22Rv1 (cell line): Measurements from ENCODE around the gene CHST13.

Experiments used
- ZFX ChIP-seq: fragments of 450-650 bp; IDR thresholded peaks from 2 replicates; pipeline ENCODE4 v1.6.1; 2017; ENCODE audit warnings: antibody characterized with exemption, borderline replicate concordance
- TF ChIP-seq, protein P1 (sequence below): fragments of 450-650 bp; IDR thresholded peaks from 2 replicates; pipeline ENCODE4 v1.5.1; 2017; ENCODE audit warnings: mild to moderate bottlenecking

DNA sequence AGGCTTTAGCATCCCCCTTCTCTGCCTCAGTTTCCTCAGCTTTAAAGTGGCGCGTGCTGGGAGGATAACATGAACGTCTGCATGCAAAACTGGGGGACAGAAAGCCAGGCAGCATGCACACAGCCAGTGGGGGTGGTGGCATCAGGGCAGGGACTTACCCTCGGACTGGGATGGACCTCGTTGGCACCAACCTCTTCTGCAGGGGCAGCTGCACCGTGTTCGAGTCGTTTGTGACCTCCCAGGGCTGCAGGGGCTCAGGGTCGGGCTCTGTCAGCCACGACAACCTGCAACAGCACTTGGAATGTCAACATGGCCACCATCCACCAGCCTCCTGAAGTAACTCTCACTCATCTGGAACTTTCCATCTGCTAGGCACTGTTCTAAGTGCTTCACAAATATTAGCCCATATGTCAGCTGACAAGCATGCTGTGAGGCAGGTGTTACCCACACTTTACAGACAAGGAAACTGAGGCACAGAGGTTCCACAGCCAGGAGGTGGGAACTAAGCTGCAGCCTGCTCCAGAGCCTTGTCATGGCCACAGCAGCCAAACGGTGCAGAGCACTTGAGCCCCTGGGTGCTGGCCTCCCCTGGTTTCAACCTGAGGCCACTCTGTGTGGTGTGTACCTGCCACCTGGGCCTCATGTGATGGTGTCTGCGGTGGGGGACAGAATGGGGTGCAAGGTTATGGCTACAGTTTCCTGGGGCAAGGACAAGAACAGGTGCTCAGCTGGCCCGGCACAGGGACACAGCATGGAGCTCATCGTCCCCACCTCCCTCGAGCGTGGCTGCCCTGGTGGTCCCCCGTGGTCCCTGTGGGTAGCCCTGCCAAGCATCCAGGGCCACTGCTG lies 28.1 kb downstream of the CHST13 start:
- TF ChIP-seq, protein P1, sequence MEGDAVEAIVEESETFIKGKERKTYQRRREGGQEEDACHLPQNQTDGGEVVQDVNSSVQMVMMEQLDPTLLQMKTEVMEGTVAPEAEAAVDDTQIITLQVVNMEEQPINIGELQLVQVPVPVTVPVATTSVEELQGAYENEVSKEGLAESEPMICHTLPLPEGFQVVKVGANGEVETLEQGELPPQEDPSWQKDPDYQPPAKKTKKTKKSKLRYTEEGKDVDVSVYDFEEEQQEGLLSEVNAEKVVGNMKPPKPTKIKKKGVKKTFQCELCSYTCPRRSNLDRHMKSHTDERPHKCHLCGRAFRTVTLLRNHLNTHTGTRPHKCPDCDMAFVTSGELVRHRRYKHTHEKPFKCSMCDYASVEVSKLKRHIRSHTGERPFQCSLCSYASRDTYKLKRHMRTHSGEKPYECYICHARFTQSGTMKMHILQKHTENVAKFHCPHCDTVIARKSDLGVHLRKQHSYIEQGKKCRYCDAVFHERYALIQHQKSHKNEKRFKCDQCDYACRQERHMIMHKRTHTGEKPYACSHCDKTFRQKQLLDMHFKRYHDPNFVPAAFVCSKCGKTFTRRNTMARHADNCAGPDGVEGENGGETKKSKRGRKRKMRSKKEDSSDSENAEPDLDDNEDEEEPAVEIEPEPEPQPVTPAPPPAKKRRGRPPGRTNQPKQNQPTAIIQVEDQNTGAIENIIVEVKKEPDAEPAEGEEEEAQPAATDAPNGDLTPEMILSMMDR: no peak
- TF ChIP-seq ZFX: no peak
